Measurements from ENCODE around the gene JMJD4.

Gene JMJD4

DNA sequence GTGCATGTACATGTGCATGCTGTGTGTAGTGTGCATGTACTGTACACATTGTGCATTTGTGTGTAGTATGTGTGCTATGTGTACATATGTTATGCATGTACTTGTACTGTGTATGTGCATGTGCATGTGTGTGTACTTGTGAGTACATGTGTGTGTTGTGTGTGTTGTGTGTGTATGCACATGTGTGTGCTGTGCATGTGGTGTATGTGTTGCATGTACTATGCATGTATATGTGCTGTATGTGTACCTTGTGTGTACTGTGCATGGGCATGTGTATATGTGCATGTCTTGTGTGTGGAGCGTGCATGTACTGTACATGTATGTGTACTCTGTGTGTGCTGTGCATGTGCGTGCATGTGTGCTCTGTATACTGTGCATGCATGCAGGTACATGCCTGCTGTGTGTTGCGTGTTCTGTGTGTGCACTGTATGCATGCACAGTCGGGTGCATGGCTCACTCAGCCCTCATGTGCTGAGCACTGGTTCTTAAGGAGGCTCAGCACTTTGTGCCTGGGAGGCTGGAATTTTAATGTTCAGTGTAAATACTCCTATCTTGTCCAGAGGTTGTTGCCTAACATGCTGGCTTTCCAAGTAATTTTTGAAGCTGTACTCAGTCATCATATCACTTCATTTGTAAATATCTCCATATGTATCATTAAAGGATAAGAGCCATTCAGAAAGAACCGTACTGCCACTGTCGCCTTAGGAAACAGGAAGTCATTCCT is 32.5 kb upstream of the JMJD4 start:
- peaks cover 0 to 14% of the 10 kb centered on the region in 2 donors for H3K4me1 ChIP-seq (ENCODE audit: control insufficient read depth in 1 of 2, insufficient read depth in 2 of 2, low read length in 2 of 2)
- no peaks in the 10 kb centered on the region for H3K27me3 ChIP-seq (ENCODE audit: low read depth, low read length)
- no peak overlapping the region for H3K4me3 ChIP-seq (ENCODE audit: low read depth in 1 of 2, low read length in 2 of 2)
- H3K36me3 ChIP-seq (ENCODE audit: control insufficient read depth in 1 of 2, insufficient read depth in 2 of 2, low read length in 2 of 2), result peaks cover 17 to 41% of the 10 kb centered on the region in 2 donors
- no peak overlapping the region for H3K27ac ChIP-seq (ENCODE audit: low read length)
- no peaks in the 10 kb centered on the region for H3K9me3 ChIP-seq (ENCODE audit: control insufficient read depth in 1 of 2, low read length in 2 of 2)

DNA sequence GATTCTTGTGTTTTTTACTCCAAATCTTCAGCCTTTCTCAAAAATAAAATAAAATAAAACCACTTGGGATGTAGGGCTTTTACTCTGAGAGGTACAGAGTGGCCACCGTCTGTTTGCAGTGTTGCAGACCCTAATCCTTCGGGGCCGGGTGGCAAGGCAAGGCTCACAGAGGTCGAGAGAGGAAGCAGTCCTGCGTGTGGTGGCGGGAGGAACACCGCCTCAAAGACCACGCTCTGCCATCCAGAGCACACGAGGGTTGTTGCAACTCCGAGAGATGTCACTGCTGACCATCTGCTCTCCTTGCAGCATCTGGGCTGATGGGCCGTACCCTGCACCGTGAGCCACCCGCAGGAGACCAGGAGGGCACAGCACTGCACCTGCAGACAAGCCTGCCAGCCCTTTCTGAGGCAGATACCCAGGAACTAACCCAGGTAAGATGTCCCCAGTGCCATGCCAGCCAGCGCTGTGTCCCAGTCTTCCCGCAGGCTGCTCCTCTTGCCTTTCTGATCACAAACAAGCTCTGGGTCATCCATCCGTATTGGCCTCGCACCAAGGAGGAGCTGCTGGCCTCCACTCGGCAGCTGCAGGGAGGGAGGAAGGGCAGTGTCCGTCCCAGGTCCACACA is 31.7 kb upstream of the JMJD4 start:
- peaks cover 17 to 41% of the 10 kb centered on the region in 2 donors for H3K36me3 ChIP-seq (ENCODE audit: control insufficient read depth in 1 of 2, insufficient read depth in 2 of 2, low read length in 2 of 2)
- peaks cover 0 to 19% of the 10 kb centered on the region in 2 donors for H3K4me1 ChIP-seq (ENCODE audit: control insufficient read depth in 1 of 2, insufficient read depth in 2 of 2, low read length in 2 of 2)
- H3K27me3 ChIP-seq (ENCODE audit: low read depth, low read length), result no peaks in the 10 kb centered on the region
- H3K9me3 ChIP-seq (ENCODE audit: control insufficient read depth in 1 of 2, low read length in 2 of 2), result no peaks in the 10 kb centered on the region
- H3K27ac ChIP-seq (ENCODE audit: low read length), result no peak overlapping the region
- no peak overlapping the region for H3K4me3 ChIP-seq (ENCODE audit: low read depth in 1 of 2, low read length in 2 of 2)

DNA sequence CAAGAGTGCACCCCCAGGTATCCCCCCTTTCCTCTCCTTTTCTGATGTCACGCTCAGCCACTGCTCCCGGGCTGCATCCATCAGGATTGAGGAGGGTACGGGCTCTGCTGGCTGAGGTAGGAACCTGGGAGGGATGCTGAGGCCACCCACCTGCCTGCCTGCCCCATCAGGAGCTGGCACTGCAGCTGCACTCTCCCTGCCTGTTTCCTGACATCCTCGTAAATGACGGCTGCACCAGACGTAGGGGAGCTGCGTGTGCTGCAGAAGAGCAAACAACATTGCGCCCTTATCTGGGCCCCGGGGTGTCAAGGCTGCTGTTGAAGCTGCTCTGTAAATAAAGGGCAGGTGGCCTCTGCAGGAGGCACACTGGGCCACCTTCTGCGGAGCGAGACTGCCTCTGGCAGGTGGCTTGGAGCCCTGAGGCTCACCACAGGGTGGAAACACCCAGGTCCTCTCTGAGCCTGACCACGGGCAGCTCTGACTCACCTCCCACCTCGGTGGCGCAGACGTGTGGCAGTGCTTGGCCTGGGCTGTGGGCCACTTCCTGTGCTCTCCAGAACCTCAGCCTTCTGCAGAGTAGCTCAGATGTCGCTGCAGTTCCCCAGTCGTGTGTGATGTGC is 31.0 kb upstream of the JMJD4 start:
- peaks cover 17 to 41% of the 10 kb centered on the region in 2 donors for H3K36me3 ChIP-seq (ENCODE audit: control insufficient read depth in 1 of 2, insufficient read depth in 2 of 2, low read length in 2 of 2)
- H3K27me3 ChIP-seq (ENCODE audit: low read depth, low read length), result no peaks in the 10 kb centered on the region
- no peak overlapping the region for H3K27ac ChIP-seq (ENCODE audit: low read length)
- no peak overlapping the region for H3K4me3 ChIP-seq (ENCODE audit: low read depth in 1 of 2, low read length in 2 of 2)
- H3K9me3 ChIP-seq (ENCODE audit: control insufficient read depth in 1 of 2, low read length in 2 of 2), result no peaks in the 10 kb centered on the region
- peaks cover 0 to 19% of the 10 kb centered on the region in 2 donors for H3K4me1 ChIP-seq (ENCODE audit: control insufficient read depth in 1 of 2, insufficient read depth in 2 of 2, low read length in 2 of 2)

DNA sequence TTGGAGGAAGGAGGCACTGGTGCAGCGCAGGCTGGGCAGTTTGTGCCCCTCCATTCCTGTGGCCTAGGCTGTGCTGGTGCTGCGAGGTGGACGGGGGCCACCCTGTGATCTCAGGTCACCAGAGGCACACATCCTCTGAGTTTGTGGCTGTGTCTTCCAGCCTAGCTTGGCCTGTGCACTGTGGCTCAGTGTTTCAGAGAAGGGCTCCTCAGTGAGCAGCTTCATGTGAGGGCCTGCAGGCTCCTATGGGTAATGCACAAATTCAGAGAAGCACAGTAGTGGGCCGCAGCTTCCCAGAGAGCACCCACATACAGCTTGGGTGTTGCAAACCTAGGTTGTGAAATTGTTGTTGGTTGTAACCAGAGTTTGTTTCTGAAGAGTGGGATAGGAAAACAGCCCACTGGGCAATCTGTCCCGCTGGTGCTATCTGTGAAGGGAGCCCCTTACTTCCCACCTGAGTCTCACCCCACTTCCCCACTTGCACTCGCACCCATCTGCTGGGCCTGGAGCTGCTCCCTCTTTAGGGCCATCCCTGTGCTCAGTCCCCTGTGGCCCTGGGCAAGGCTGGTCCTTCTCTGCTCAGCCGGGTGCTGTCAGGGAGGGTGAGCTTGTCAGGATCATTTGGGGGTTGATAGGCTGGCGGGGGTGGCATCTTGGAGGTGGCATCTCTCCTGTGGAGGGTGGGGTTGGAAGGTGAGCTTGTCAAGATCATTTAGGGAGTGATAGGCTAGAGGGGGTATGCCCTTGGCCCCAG is 30.3 kb upstream of the JMJD4 start:
- Histone ChIP-seq H3K9me3 (ENCODE audit: control insufficient read depth in 1 of 2, low read length in 2 of 2) (no peaks in the 10 kb centered on the region), H3K27ac (ENCODE audit: low read length) (no peak overlapping the region), H3K36me3 (ENCODE audit: control insufficient read depth in 1 of 2, insufficient read depth in 2 of 2, low read length in 2 of 2) (peaks cover 17 to 38% of the 10 kb centered on the region in 2 donors), H3K4me1 (ENCODE audit: control insufficient read depth in 1 of 2, insufficient read depth in 2 of 2, low read length in 2 of 2) (peaks cover 0 to 22% of the 10 kb centered on the region in 2 donors), H3K4me3 (ENCODE audit: low read depth in 1 of 2, low read length in 2 of 2) (no peak overlapping the region), H3K27me3 (ENCODE audit: low read depth, low read length) (no peaks in the 10 kb centered on the region)

GRCh38 chr1:227764019-227764391 is 28.9 kb upstream of the JMJD4 start:
- Histone ChIP-seq H3K4me1 (ENCODE audit: control insufficient read depth in 1 of 2, insufficient read depth in 2 of 2, low read length in 2 of 2) (peaks cover 0 to 32% of the 10 kb centered on the region in 2 donors), H3K27ac (ENCODE audit: low read length) (no peak overlapping the region), H3K9me3 (ENCODE audit: control insufficient read depth in 1 of 2, low read length in 2 of 2) (no peaks in the 10 kb centered on the region), H3K27me3 (ENCODE audit: low read depth, low read length) (no peaks in the 10 kb centered on the region), H3K4me3 (ENCODE audit: low read depth in 1 of 2, low read length in 2 of 2) (no peak overlapping the region), H3K36me3 (ENCODE audit: control insufficient read depth in 1 of 2, insufficient read depth in 2 of 2, low read length in 2 of 2) (peaks cover 9 to 33% of the 10 kb centered on the region in 2 donors)

- H3K4me3 ChIP-seq (ENCODE audit: low read depth in 1 of 2, low read length in 2 of 2), result no peak overlapping the region
- no peaks in the 10 kb centered on the region for H3K9me3 ChIP-seq (ENCODE audit: control insufficient read depth in 1 of 2, low read length in 2 of 2)
- H3K27me3 ChIP-seq (ENCODE audit: low read depth, low read length), result no peaks in the 10 kb centered on the region
- peaks cover 9 to 28% of the 10 kb centered on the region in 2 donors for H3K36me3 ChIP-seq (ENCODE audit: control insufficient read depth in 1 of 2, insufficient read depth in 2 of 2, low read length in 2 of 2)
- H3K27ac ChIP-seq (ENCODE audit: low read length), result no peak overlapping the region
- peaks cover 0 to 38% of the 10 kb centered on the region in 2 donors for H3K4me1 ChIP-seq (ENCODE audit: control insufficient read depth in 1 of 2, insufficient read depth in 2 of 2, low read length in 2 of 2)
These were observed 28.3 kb upstream of the JMJD4 start for GRCh38 chr1:227763246-227764018.

- H3K4me1 ChIP-seq (ENCODE audit: control insufficient read depth in 1 of 2, insufficient read depth in 2 of 2, low read length in 2 of 2), result peaks cover 0 to 45% of the 10 kb centered on the region in 2 donors
- no peaks in the 10 kb centered on the region for H3K9me3 ChIP-seq (ENCODE audit: control insufficient read depth in 1 of 2, low read length in 2 of 2)
- H3K27ac ChIP-seq (ENCODE audit: low read length), result no peak overlapping the region
- H3K4me3 ChIP-seq (ENCODE audit: low read depth in 1 of 2, low read length in 2 of 2), result no peak overlapping the region
- H3K27me3 ChIP-seq (ENCODE audit: low read depth, low read length), result no peaks in the 10 kb centered on the region
- H3K36me3 ChIP-seq (ENCODE audit: control insufficient read depth in 1 of 2, insufficient read depth in 2 of 2, low read length in 2 of 2), result peaks cover 5 to 17% of the 10 kb centered on the region in 2 donors
These were observed 27.3 kb upstream of the JMJD4 start for GRCh38 chr1:227762231-227762911.

DNA sequence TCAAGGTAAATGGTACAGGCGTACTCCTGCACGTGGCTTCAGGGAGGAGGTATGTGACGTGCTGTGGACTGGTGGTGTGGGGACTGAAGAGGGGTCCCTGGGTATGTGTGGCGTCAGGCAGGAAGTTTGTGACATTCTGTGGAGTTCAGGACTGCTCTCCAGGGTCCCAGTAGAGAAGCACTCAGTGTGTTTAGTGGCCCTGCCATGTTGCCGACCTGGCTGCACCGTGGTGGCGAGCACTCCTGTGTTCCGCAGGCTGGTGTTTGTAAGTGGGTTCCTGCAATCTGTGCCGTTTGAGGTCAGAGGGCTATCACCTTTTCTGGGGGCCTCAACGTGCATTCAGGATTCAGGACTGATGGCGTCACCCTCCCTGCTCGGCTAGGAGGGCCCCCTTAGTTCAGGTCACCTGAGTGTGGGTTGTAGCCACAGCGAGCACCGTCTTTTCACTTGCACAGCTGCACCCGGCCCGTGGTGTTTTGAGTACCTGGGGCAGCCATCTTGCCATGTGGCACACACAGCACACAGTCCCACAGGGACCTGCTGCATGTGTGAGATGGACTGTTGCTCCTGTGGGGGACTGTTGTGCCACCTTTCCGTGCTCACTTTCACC is 26.6 kb upstream of the JMJD4 start:
- H3K27ac ChIP-seq (ENCODE audit: low read length), result no peak overlapping the region
- H3K36me3 ChIP-seq (ENCODE audit: control insufficient read depth in 1 of 2, insufficient read depth in 2 of 2, low read length in 2 of 2), result peaks cover 0 to 11% of the 10 kb centered on the region in 2 donors
- no peak overlapping the region for H3K4me3 ChIP-seq (ENCODE audit: low read depth in 1 of 2, low read length in 2 of 2)
- H3K9me3 ChIP-seq (ENCODE audit: control insufficient read depth in 1 of 2, low read length in 2 of 2), result no peaks in the 10 kb centered on the region
- H3K27me3 ChIP-seq (ENCODE audit: low read depth, low read length), result no peaks in the 10 kb centered on the region
- H3K4me1 ChIP-seq (ENCODE audit: control insufficient read depth in 1 of 2, insufficient read depth in 2 of 2, low read length in 2 of 2), result peaks cover 0 to 45% of the 10 kb centered on the region in 2 donors

- Histone ChIP-seq H3K27ac (ENCODE audit: low read length) (peak overlapping the region; percentile 81), H3K4me3 (ENCODE audit: low read depth in 1 of 2, low read length in 2 of 2) (no peak overlapping the region), H3K4me1 (ENCODE audit: control insufficient read depth in 1 of 2, insufficient read depth in 2 of 2, low read length in 2 of 2) (peaks cover 0 to 45% of the 10 kb centered on the region in 2 donors), H3K9me3 (ENCODE audit: control insufficient read depth in 1 of 2, low read length in 2 of 2) (no peaks in the 10 kb centered on the region), H3K27me3 (ENCODE audit: low read depth, low read length) (no peaks in the 10 kb centered on the region), H3K36me3 (ENCODE audit: control insufficient read depth in 1 of 2, insufficient read depth in 2 of 2, low read length in 2 of 2) (peaks cover 0 to 9% of the 10 kb centered on the region in 2 donors)
These were observed 25.3 kb upstream of the JMJD4 start for GRCh38 chr1:227760377-227760776.

Data from muscle layer of duodenum (tissue), 2 donors.